HUDEP-2 (cell line): ENCODE measurements around the gene POT1.
"Not testable (repeated sequence)": the region's sequence is repeated elsewhere in the genome, so short reads cannot be mapped to it uniquely, and the experiment has no call there.

ENCODE experiments used
- DNase-seq, 76 experiments: peaks; one replicate each; lab custom pipeline; 2025; ENCODE audit not compliant: unreplicated experiment in 76 of 76; lab: John Stamatoyannopoulos, UW

POT1 gene

GRCh38 chr7:124929467-124930172, at the start of gene POT1:
Gene POT1 (minus strand): TSS chr7:124929825. CDS start chr7:124897173, 32,652 bp downstream.
- DNase-seq: peak in 75 of 76 experiments; percentile 40 to 99 (median 98)

- DNase-seq: not testable (repeated sequence)
Observed at GRCh38 chr7:124975131-124975530, 45.5 kb upstream of the POT1 start.

GRCh38 chr7:124965553-124965952, 35.9 kb upstream of the POT1 start:
- no peak for DNase-seq

- no peak for DNase-seq
Observed at GRCh38 chr7:124959676-124960075, 30.1 kb upstream of the POT1 start.

GRCh38 chr7:124957952-124958351, 28.3 kb upstream of the POT1 start:
- not testable (repeated sequence) for DNase-seq

GRCh38 chr7:124956160-124956559, 26.5 kb upstream of the POT1 start:
- DNase-seq: no peak

GRCh38 chr7:124954790-124955189, 25.2 kb upstream of the POT1 start:
- no peak for DNase-seq

GRCh38 chr7:124945680-124946079, 16.1 kb upstream of the POT1 start:
- DNase-seq: no peak

- DNase-seq: no peak
Observed at GRCh38 chr7:124943472-124943871, 13.8 kb upstream of the POT1 start.

GRCh38 chr7:124942399-124942798, 12.8 kb upstream of the POT1 start:
- no peak for DNase-seq

- no peak for DNase-seq
Observed at GRCh38 chr7:124940306-124940705, 10.7 kb upstream of the POT1 start.

GRCh38 chr7:124938128-124938527, 8.5 kb upstream of the POT1 start:
- no peak for DNase-seq

- no peak for DNase-seq
Observed at GRCh38 chr7:124937076-124937475, 7.5 kb upstream of the POT1 start.

GRCh38 chr7:124934841-124935240, 5.2 kb upstream of the POT1 start:
- no peak for DNase-seq

GRCh38 chr7:124930655-124931597, 1.3 kb upstream of the POT1 start:
- DNase-seq: no peak

- no peak for DNase-seq
Observed at GRCh38 chr7:124930173-124930623, 573 bp upstream of the POT1 start.

GRCh38 chr7:124924906-124925305, 4.7 kb downstream of the POT1 start:
- no peak for DNase-seq

GRCh38 chr7:124922200-124922599, 7.4 kb downstream of the POT1 start:
- DNase-seq: no peak

GRCh38 chr7:124919841-124920240, 9.8 kb downstream of the POT1 start:
- DNase-seq: no peak

GRCh38 chr7:124918662-124919061, 11.0 kb downstream of the POT1 start:
- no peak for DNase-seq

- no peak for DNase-seq
Observed at GRCh38 chr7:124915242-124915641, 14.4 kb downstream of the POT1 start.

- no peak for DNase-seq
Observed at GRCh38 chr7:124914298-124914697, 15.3 kb downstream of the POT1 start.
